OCI-LY1 (cell line): ENCODE results near the gene XIRP2.

Experiments
- CTCF ChIP-seq: fragments of 200-600 bp; sonication (generic), shearing (Covaris generic); IDR thresholded peaks from 2 replicates; pipeline ENCODE4 v1.5.1; 2017; ENCODE audit warnings: mild to moderate bottlenecking, antibody characterized with exemption, low read length, moderate library complexity, mixed read lengths
- EZH2 ChIP-seq: fragments of 200-600 bp; sonication (generic), shearing (Covaris generic); IDR thresholded peaks from 2 replicates; pipeline ENCODE4 v1.8.0; 2017; ENCODE audit warnings: borderline replicate concordance, mixed run types, mild to moderate bottlenecking, antibody characterized with exemption, low read length, moderate library complexity, mixed read lengths

- TF ChIP-seq CTCF: no peak
- TF ChIP-seq EZH2: no peak
These were observed 301.8 kb downstream of the XIRP2 start for GRCh38 chr2:167190053-167190452.
